Nasal cavity respiratory epithelium epithelial cell of viscerocranial mucosa (primary cell): ENCODE data around the gene ASMTL. TPM values are rescaled to one million over a fixed set of nuclear protein-coding genes. Genes with fewer than 3 reads are reported as not detected.

Source experiments
- total RNA-seq: library from RNA; depleted of rRNA; stranded (reverse); fragments of >200 nt; gene quantifications from 2 replicates; pipeline ENCODE4 v1.2.3, GENCODE V29; 2014

Gene ASMTL, protein sequence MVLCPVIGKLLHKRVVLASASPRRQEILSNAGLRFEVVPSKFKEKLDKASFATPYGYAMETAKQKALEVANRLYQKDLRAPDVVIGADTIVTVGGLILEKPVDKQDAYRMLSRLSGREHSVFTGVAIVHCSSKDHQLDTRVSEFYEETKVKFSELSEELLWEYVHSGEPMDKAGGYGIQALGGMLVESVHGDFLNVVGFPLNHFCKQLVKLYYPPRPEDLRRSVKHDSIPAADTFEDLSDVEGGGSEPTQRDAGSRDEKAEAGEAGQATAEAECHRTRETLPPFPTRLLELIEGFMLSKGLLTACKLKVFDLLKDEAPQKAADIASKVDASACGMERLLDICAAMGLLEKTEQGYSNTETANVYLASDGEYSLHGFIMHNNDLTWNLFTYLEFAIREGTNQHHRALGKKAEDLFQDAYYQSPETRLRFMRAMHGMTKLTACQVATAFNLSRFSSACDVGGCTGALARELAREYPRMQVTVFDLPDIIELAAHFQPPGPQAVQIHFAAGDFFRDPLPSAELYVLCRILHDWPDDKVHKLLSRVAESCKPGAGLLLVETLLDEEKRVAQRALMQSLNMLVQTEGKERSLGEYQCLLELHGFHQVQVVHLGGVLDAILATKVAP
- 7.2 and 8.6 TPM in 2 replicates for total RNA-seq

DNA sequence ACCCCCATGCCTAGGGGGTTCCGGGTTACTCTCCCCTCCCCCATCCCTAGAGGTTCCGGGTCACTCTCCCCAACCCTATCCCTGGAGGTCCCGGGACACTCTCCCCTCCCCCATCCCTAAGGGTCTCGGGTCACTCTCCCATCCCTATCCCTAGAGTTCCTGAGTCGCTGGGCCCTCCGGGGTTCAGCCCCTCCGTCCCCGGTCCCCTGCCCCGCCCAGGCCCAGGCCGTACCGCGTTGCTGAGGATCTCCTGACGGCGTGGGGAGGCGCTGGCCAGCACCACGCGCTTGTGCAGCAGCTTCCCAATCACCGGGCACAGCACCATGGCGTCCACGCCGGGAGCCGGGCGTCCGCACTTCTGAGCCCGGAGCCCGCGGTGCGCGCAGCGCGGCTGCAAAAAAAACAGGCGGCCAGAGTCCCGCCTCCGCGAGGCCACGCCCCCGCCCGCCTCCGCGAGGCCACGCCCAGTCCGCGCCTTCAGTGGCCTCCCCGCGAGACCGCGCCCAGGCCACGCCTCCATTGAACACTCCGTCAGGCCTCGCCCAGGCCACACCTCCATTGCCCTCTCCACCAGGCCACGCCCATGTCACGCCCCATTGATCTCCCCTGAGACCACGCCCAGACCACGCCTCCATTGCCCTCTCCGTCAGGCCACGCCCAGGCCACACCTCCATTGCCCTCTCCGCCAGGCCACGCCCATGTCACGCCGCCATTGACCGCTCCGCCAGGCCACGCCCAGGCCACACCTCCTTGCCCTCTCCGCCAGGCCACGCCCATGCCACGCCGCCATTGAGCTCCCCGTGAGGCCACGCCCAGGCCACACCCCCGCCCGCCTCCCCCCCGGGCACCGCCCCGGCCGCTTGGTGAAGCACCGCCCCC lies at the start of gene ASMTL:
Gene ASMTL (minus strand): TSS at position 394 of the 879 bp plus-strand sequence. CDS start 69 bp downstream, at position 325.

DNA sequence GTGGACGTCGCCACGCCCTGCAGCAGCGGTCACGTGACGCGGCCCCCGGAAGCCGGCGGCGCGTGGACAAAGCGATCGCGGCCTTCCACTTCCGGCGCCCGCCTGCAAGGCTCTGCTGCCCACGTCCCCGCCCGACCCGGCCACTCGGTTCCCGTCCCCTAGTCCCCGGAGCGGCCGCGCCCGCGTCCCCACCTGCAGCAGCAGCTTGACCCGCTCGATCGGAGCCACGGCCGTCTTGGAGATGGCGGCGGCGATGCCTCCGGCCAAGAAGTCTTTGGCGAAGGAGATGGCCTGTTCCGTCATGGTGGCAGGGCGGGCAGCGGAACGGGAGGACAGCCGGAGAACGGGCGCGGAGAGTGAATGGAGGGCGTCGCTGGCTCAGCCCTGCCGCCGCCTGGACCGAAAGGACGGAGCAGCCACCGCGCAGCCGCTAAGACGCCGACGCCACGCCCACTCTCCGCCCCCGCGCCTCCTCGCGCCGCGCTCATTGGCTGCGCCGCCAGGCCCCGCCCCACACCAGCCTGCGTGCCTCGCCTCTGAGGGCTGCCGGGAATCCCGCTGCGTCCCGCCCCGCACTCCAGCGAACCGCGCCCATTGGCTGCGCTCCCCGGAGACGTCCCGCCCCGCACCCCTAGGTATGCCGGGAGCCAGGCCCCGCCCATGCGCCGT lies 60.9 kb downstream of the ASMTL start, which contains the start of gene SLC25A6:
Gene SLC25A6 (minus strand): TSS at position 407 of the 669 bp plus-strand sequence. CDS start 104 bp downstream, at position 303.

Other genes with a start within 250 kb of the ASMTL start
- gene CRLF2, start 240.3 kb downstream of the ASMTL start, total RNA-seq = not detected in 2 replicates
- 0.14 and 0.34 TPM in 2 replicates for gene CSF2RA, start 184.1 kb downstream of the ASMTL start, total RNA-seq
- not detected in 2 replicates for gene IL3RA, start 116.1 kb downstream of the ASMTL start, total RNA-seq
- gene SLC25A6, start 60.8 kb downstream of the ASMTL start, total RNA-seq = 211 and 314 TPM in 2 replicates
- gene P2RY8, start 84.3 kb upstream of the ASMTL start, total RNA-seq = not detected in 2 replicates
- gene AKAP17A, start 138.7 kb upstream of the ASMTL start, total RNA-seq = 30.4 and 33.0 TPM in 2 replicates
- gene ASMT, start 162.2 kb upstream of the ASMTL start, total RNA-seq = not detected in 2 replicates